ENCODE measurements around the gene INPP5J. TPM values are rescaled to one million over a fixed set of nuclear protein-coding genes. Genes with fewer than 3 reads are reported as not detected.

INPP5J gene
- total and polyA plus RNA-seq, 2 experiments from 2014 or later = 4.8 to 14.5 TPM

- H3F3A ChIP-seq (replicated peaks; ENCODE audit: low read depth) = no peaks in the 10 kb centered on the region
- H2AFZ ChIP-seq = no peak overlapping the region
- no peak overlapping the region for H3K27ac Mint-ChIP-seq
- no peak for DNase-seq (ENCODE audit: low spot score)
- H3K79me2 ChIP-seq (replicated peaks; ENCODE audit: insufficient read depth) = peaks cover 8% of the 10 kb centered on the region
- H3K27me3 ChIP-seq (ENCODE audit: insufficient read depth) = no peaks in the 10 kb centered on the region
- peaks cover 9% of the 10 kb centered on the region; the same call in 2 of the 3 replicates for H3K36me3 Mint-ChIP-seq (ENCODE audit: low read depth)
- TF ChIP-seq ZNF462 (CRISPR knock-in tag; IDR thresholded peaks at IDR 0.05) = no peak
- TF ChIP-seq JUNB (IDR thresholded peaks at IDR 0.05; ENCODE audit: unreplicated experiment) = no peak
- TF ChIP-seq POLR2AphosphoS5 (IDR thresholded peaks at IDR 0.05; ENCODE audit: low read depth) = no peak
- TF ChIP-seq ETS1 (IDR thresholded peaks at IDR 0.05) = no peak
- no peak for TF ChIP-seq STAT1 (IDR thresholded peaks at IDR 0.05; ENCODE audit: unreplicated experiment)
- no peak for TF ChIP-seq REST (IDR thresholded peaks at IDR 0.05; ENCODE audit: unreplicated experiment)
- TF ChIP-seq CTCF (conservative IDR thresholded peaks at IDR 0.05; ENCODE audit: low read depth in 2 of 2) = no peak
- TF ChIP-seq NANOG (IDR thresholded peaks at IDR 0.05; ENCODE audit: borderline replicate concordance) = no peak
- no peak for TF ChIP-seq CREB1 (CRISPR knock-in tag; IDR thresholded peaks at IDR 0.05; ENCODE audit: low read depth)
- TF ChIP-seq EZH2phosphoT487 (IDR thresholded peaks at IDR 0.05; ENCODE audit: unreplicated experiment) = no peak
- TF ChIP-seq ZNF331 (CRISPR knock-in tag; IDR thresholded peaks at IDR 0.05; ENCODE audit: low read depth) = no peak
- TF ChIP-seq ZNF114 (CRISPR knock-in tag; IDR thresholded peaks at IDR 0.05) = no peak
- no peak for TF ChIP-seq EZH2 (IDR thresholded peaks at IDR 0.05; ENCODE audit: low read depth, unreplicated experiment)
- H4K20me1 ChIP-seq (replicated peaks; ENCODE audit: insufficient read depth) = no peaks in the 10 kb centered on the region
- H3K4me3 ChIP-seq = no peak overlapping the region
- peaks cover 5% of the 10 kb centered on the region for H3K9me3 Mint-ChIP-seq
- H3K36me3 ChIP-seq (ENCODE audit: insufficient read depth) = no peaks in the 10 kb centered on the region
- no peaks in the 10 kb centered on the region for H3K9me2 ChIP-seq (ENCODE audit: insufficient read depth)
- no peaks in the 10 kb centered on the region for H3K4me1 Mint-ChIP-seq
- H3K4me3 Mint-ChIP-seq = no peak overlapping the region
- no peaks in the 10 kb centered on the region for H3K27me3 Mint-ChIP-seq (ENCODE audit: insufficient read depth, low read depth, poor library complexity)
- no peak for ATAC-seq
- H3K27ac ChIP-seq (ENCODE audit: low read depth) = no peak overlapping the region
- no peak overlapping the region for H3K4me2 ChIP-seq
- no peaks in the 10 kb centered on the region for H3K4me1 ChIP-seq (ENCODE audit: insufficient read depth)
Measured at GRCh38 chr22:31176923-31177322, 54.2 kb downstream of the INPP5J start.

Data from GM23338 (cell line).